HCEC 1CT (cell line): Measurements from ENCODE around the gene ACYP2.
"Not testable (repeated sequence)": the region's sequence is repeated elsewhere in the genome, so short reads cannot be mapped to it uniquely, and the experiment has no call there.

ENCODE experiments used
- DNase-seq: peaks from one replicate; pipeline ENCODE4 v3.0.0-alpha.2; 2017

The ACYP2 gene

GRCh38 chr2:54279385-54279784, 164.0 kb downstream of the ACYP2 start:
- no peak for DNase-seq

- DNase-seq, result no peak
Measured at GRCh38 chr2:54284826-54285225, 169.4 kb downstream of the ACYP2 start.

- no peak for DNase-seq
Measured at GRCh38 chr2:54285451-54285850, 170.0 kb downstream of the ACYP2 start.

GRCh38 chr2:54287532-54287931, 172.1 kb downstream of the ACYP2 start:
- DNase-seq, result no peak

GRCh38 chr2:54289917-54290316, 174.5 kb downstream of the ACYP2 start:
- DNase-seq, result no peak

- no peak for DNase-seq
Measured at GRCh38 chr2:54290356-54291025, 175.1 kb downstream of the ACYP2 start.

- DNase-seq, result not testable (repeated sequence)
Measured at GRCh38 chr2:54294665-54295064, 179.2 kb downstream of the ACYP2 start.

- no peak for DNase-seq
Measured at GRCh38 chr2:54295911-54296310, 180.5 kb downstream of the ACYP2 start.

GRCh38 chr2:54298514-54298913, 183.1 kb downstream of the ACYP2 start:
- DNase-seq, result no peak

GRCh38 chr2:54303631-54304030, 188.2 kb downstream of the ACYP2 start:
- DNase-seq, result no peak

GRCh38 chr2:54306556-54306955, 191.1 kb downstream of the ACYP2 start:
- DNase-seq, result no peak

GRCh38 chr2:54308186-54308585, 192.8 kb downstream of the ACYP2 start:
- no peak for DNase-seq

GRCh38 chr2:54308782-54309181, 193.4 kb downstream of the ACYP2 start:
- no peak for DNase-seq

GRCh38 chr2:54310311-54310710, 194.9 kb downstream of the ACYP2 start:
- DNase-seq, result no peak

- no peak for DNase-seq
Measured at GRCh38 chr2:54310961-54311360, 195.5 kb downstream of the ACYP2 start.

GRCh38 chr2:54313147-54313546, 197.7 kb downstream of the ACYP2 start:
- no peak for DNase-seq

- no peak for DNase-seq
Measured at GRCh38 chr2:54317973-54318372, 202.6 kb downstream of the ACYP2 start.

GRCh38 chr2:54318821-54319220, 203.4 kb downstream of the ACYP2 start:
- no peak for DNase-seq

GRCh38 chr2:54321047-54321446, 205.6 kb downstream of the ACYP2 start:
- DNase-seq, result no peak

GRCh38 chr2:54324517-54324916, 209.1 kb downstream of the ACYP2 start:
- DNase-seq, result not testable (repeated sequence)

- DNase-seq, result no peak
Measured at GRCh38 chr2:54325148-54325547, 209.7 kb downstream of the ACYP2 start.

- peak; percentile 38 for DNase-seq
Measured at GRCh38 chr2:54329482-54330161, 214.2 kb downstream of the ACYP2 start.

GRCh38 chr2:54330162-54330925, 214.9 kb downstream of the ACYP2 start:
- DNase-seq, result peak; percentile 94
